Coronary artery (tissue), 2 donors: ENCODE measurements around the gene NCAN.

Experiments used
- DNase-seq: peaks from one replicate; pipeline ENCODE4 v3.0.0-alpha.2; 2017; ENCODE audit warnings: low spot score
- H3K27ac ChIP-seq, 2 donors: fragments of 200-600 bp; sonication (generic); one replicate each; pipeline ENCODE4 v1.5.1; 2016 to 2019
- H3K4me3 ChIP-seq: fragments of 200-600 bp; sonication (generic); 2 replicates; pipeline ENCODE4 v1.5.1; 2016; ENCODE audit warnings: mild to moderate bottlenecking, moderate library complexity
- CTCF ChIP-seq: fragments of 200-600 bp; sonication (generic); IDR thresholded peaks from one replicate; pipeline ENCODE4 v1.5.1; 2019; ENCODE audit warnings: antibody characterized with exemption

The NCAN gene

GRCh38 chr19:19207637-19208572, 3.9 kb upstream of the NCAN start:
- H3K4me3 ChIP-seq = no peak overlapping the region
- no peak overlapping the region for H3K27ac ChIP-seq

GRCh38 chr19:19209372-19209771, 2.4 kb upstream of the NCAN start:
- no peak overlapping the region for H3K27ac ChIP-seq
- no peak for DNase-seq
- no peak for TF ChIP-seq CTCF
- H3K4me3 ChIP-seq = no peak overlapping the region

More at GRCh38 chr19:19207637-19208572, 3.9 kb upstream of the NCAN start:
- no peak for TF ChIP-seq CTCF
- DNase-seq = no peak

DNA sequence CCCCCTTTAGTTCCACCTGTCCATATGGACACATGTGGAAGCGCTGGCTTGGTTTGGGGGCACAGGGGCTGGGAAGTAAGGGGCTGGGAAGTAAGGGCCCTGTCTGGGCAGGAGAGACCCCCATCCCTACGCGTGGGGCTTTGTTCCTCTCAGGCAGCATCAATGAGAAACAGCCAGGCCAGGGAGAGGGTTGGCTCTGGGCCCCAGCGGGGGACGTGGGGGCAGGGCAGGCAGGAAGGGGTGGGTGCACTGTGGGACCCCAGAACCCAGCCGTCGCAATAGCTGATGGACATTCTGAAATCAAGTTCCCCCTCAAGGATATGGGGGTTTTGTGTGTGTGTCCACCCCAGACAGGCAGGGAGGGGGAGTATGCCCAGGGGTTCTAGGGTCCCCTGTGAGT, 1.2 kb downstream of the NCAN start:
- Histone ChIP-seq H3K4me3 (no peak overlapping the region), H3K27ac (no peak overlapping the region)
- DNase-seq = no peak
- TF ChIP-seq CTCF = no peak

- no peak overlapping the region for H3K27ac ChIP-seq
- TF ChIP-seq CTCF = no peak
- no peak overlapping the region for H3K4me3 ChIP-seq
- no peak for DNase-seq
Measured at GRCh38 chr19:19213426-19214158, 1.8 kb downstream of the NCAN start.

DNA sequence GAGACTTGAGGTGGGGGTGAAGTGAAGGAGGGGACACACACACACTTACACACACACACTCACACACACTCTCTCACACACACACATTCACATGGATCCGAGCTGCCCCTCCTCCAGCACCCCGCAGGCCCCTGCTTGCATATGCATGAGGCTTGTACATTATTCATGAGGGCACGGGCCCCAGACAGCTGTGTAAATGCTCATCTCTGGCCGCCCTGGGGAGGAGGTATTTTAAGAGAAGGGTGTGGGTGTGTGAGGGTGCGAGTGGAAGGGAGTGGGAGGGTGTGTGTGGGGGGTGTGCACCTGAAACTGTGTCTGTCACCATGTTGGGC, 2.4 kb downstream of the NCAN start:
- H3K27ac ChIP-seq = no peak overlapping the region
- DNase-seq = no peak
- H3K4me3 ChIP-seq = no peak overlapping the region
- TF ChIP-seq CTCF = no peak

DNA sequence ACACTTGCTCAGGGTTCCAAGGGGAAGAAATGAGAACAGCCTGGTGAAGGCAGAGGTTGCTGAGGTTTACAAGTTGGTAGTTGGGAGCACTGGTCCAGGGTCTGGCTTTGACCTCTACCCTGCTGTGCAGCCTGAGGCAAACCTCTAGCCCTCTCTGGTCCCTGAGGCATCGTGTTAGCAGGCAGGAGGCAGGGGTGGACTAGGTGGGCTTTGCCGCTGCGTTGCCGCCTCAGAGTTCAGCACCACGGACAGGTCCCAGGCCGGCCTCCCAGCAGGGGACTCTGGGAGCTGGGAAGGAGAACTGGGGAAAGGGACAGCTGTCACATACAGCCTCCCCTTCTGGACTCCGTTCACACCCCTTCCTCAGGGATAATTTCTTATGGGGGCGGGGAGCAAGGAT, 3.1 kb downstream of the NCAN start:
- DNase-seq = no peak
- Histone ChIP-seq H3K4me3 (no peak overlapping the region), H3K27ac (no peak overlapping the region)

More for the DNA sequence above, 3.1 kb downstream of the NCAN start:
- TF ChIP-seq CTCF = no peak
